SK-N-SH (cell line): Measurements from ENCODE around the gene GJA5.

Source experiments
- IRF3 ChIP-seq: fragments of 150-350 bp; IDR thresholded peaks from 2 replicates; pipeline ENCODE4 v1.6.1; 2016; ENCODE audit warnings: mild to moderate bottlenecking, low read depth, low read length
- PBX3 ChIP-seq: IDR thresholded peaks from 2 replicates; pipeline ENCODE4; 2012
- USF2 ChIP-seq: fragments of 150-350 bp; IDR thresholded peaks from 2 replicates; pipeline ENCODE4 v1.6.1; 2017; ENCODE audit warnings: antibody characterized with exemption, low read length, low read depth, borderline replicate concordance

- TF ChIP-seq USF2 (no peak), PBX3 (no peak), IRF3 (no peak)
Observed at GRCh38 chr1:147748676-147749350, 11.6 kb downstream of the GJA5 start.
